Measurements from ENCODE around the gene SYPL1.
"Not testable (repeated sequence)": the region's sequence is repeated elsewhere in the genome, so short reads cannot be mapped to it uniquely, and the experiment has no call there.

The SYPL1 gene

GRCh38 chr7:106138776-106139175, 26.7 kb upstream of the SYPL1 start:
- Histone ChIP-seq H3K9ac (ENCODE audit: low read length in 2 of 2) (no peak overlapping the region), H3K9me3 (ENCODE audit: control insufficient read depth in 2 of 2, low read length in 2 of 2) (no peaks in the 10 kb centered on the region), H3K4me1 (ENCODE audit: control insufficient read depth, insufficient read depth, low read length) (peaks cover 22% of the 10 kb centered on the region), H3K27ac (ENCODE audit: low read length) (peak overlapping the region; percentile 50), H3K27me3 (ENCODE audit: control insufficient read depth in 1 of 2, insufficient read depth in 2 of 2, low read length in 2 of 2) (no peaks in the 10 kb centered on the region), H3K36me3 (ENCODE audit: control insufficient read depth in 2 of 2, insufficient read depth in 2 of 2, low read length in 2 of 2) (no peaks in the 10 kb centered on the region), H3K4me3 (ENCODE audit: low read length in 2 of 2) (no peak overlapping the region)

GRCh38 chr7:106138181-106138580, 26.1 kb upstream of the SYPL1 start:
- H3K9ac ChIP-seq (ENCODE audit: low read length in 2 of 2); H3K27me3 ChIP-seq (ENCODE audit: control insufficient read depth in 1 of 2, insufficient read depth in 2 of 2, low read length in 2 of 2); H3K27ac ChIP-seq (ENCODE audit: low read length); H3K36me3 ChIP-seq (ENCODE audit: control insufficient read depth in 2 of 2, insufficient read depth in 2 of 2, low read length in 2 of 2); H3K9me3 ChIP-seq (ENCODE audit: control insufficient read depth in 2 of 2, low read length in 2 of 2); H3K4me3 ChIP-seq (ENCODE audit: low read length in 2 of 2): not testable (repeated sequence)
- peaks cover 22% of the 10 kb centered on the region for H3K4me1 ChIP-seq (ENCODE audit: control insufficient read depth, insufficient read depth, low read length)

- no peak overlapping the region for H3K27ac ChIP-seq (ENCODE audit: low read length)
- H3K36me3 ChIP-seq (ENCODE audit: control insufficient read depth in 2 of 2, insufficient read depth in 2 of 2, low read length in 2 of 2): no peaks in the 10 kb centered on the region
- peaks cover 0 to 3% of the 10 kb centered on the region in 2 donors for H3K27me3 ChIP-seq (ENCODE audit: control insufficient read depth in 1 of 2, insufficient read depth in 2 of 2, low read length in 2 of 2)
- H3K4me3 ChIP-seq (ENCODE audit: low read length in 2 of 2): no peak overlapping the region
- no peak overlapping the region for H3K9ac ChIP-seq (ENCODE audit: low read length in 2 of 2)
- peaks cover 6% of the 10 kb centered on the region for H3K4me1 ChIP-seq (ENCODE audit: control insufficient read depth, insufficient read depth, low read length)
- H3K9me3 ChIP-seq (ENCODE audit: control insufficient read depth in 2 of 2, low read length in 2 of 2): no peaks in the 10 kb centered on the region
Measured at GRCh38 chr7:106134241-106134640, 22.1 kb upstream of the SYPL1 start.

- no peak overlapping the region for H3K4me3 ChIP-seq (ENCODE audit: low read length in 2 of 2)
- no peaks in the 10 kb centered on the region for H3K9me3 ChIP-seq (ENCODE audit: control insufficient read depth in 2 of 2, low read length in 2 of 2)
- H3K4me1 ChIP-seq (ENCODE audit: control insufficient read depth, insufficient read depth, low read length): peaks cover 5% of the 10 kb centered on the region
- H3K27ac ChIP-seq (ENCODE audit: low read length): no peak overlapping the region
- H3K9ac ChIP-seq (ENCODE audit: low read length in 2 of 2): no peak overlapping the region
- H3K27me3 ChIP-seq (ENCODE audit: control insufficient read depth in 1 of 2, insufficient read depth in 2 of 2, low read length in 2 of 2): peaks cover 0 to 3% of the 10 kb centered on the region in 2 donors
- no peaks in the 10 kb centered on the region for H3K36me3 ChIP-seq (ENCODE audit: control insufficient read depth in 2 of 2, insufficient read depth in 2 of 2, low read length in 2 of 2)
Measured at GRCh38 chr7:106129291-106129690, 17.2 kb upstream of the SYPL1 start.

- Histone ChIP-seq H3K36me3 (ENCODE audit: control insufficient read depth in 2 of 2, insufficient read depth in 2 of 2, low read length in 2 of 2) (no peaks in the 10 kb centered on the region), H3K9ac (ENCODE audit: low read length in 2 of 2) (no peak overlapping the region), H3K27me3 (ENCODE audit: control insufficient read depth in 1 of 2, insufficient read depth in 2 of 2, low read length in 2 of 2) (peaks cover 0 to 3% of the 10 kb centered on the region in 2 donors), H3K4me3 (ENCODE audit: low read length in 2 of 2) (no peak overlapping the region), H3K27ac (ENCODE audit: low read length) (no peak overlapping the region), H3K4me1 (ENCODE audit: control insufficient read depth, insufficient read depth, low read length) (peaks cover 5% of the 10 kb centered on the region), H3K9me3 (ENCODE audit: control insufficient read depth in 2 of 2, low read length in 2 of 2) (no peaks in the 10 kb centered on the region)
Measured at GRCh38 chr7:106128836-106129235, 16.7 kb upstream of the SYPL1 start.

GRCh38 chr7:106127984-106128780, 16.1 kb upstream of the SYPL1 start:
- Histone ChIP-seq H3K9me3 (ENCODE audit: control insufficient read depth in 2 of 2, low read length in 2 of 2) (no peaks in the 10 kb centered on the region), H3K4me3 (ENCODE audit: low read length in 2 of 2) (no peak overlapping the region), H3K27me3 (ENCODE audit: control insufficient read depth in 1 of 2, insufficient read depth in 2 of 2, low read length in 2 of 2) (peaks cover 0 to 3% of the 10 kb centered on the region in 2 donors), H3K9ac (ENCODE audit: low read length in 2 of 2) (no peak overlapping the region), H3K27ac (ENCODE audit: low read length) (no peak overlapping the region), H3K4me1 (ENCODE audit: control insufficient read depth, insufficient read depth, low read length) (peaks cover 5% of the 10 kb centered on the region), H3K36me3 (ENCODE audit: control insufficient read depth in 2 of 2, insufficient read depth in 2 of 2, low read length in 2 of 2) (no peaks in the 10 kb centered on the region)

GRCh38 chr7:106126170-106126938, 14.2 kb upstream of the SYPL1 start:
- H3K9me3 ChIP-seq (ENCODE audit: control insufficient read depth in 2 of 2, low read length in 2 of 2): no peaks in the 10 kb centered on the region
- no peak overlapping the region for H3K9ac ChIP-seq (ENCODE audit: low read length in 2 of 2)
- no peak overlapping the region for H3K4me3 ChIP-seq (ENCODE audit: low read length in 2 of 2)
- peaks cover 0 to 3% of the 10 kb centered on the region in 2 donors for H3K27me3 ChIP-seq (ENCODE audit: control insufficient read depth in 1 of 2, insufficient read depth in 2 of 2, low read length in 2 of 2)
- H3K27ac ChIP-seq (ENCODE audit: low read length): no peak overlapping the region
- no peaks in the 10 kb centered on the region for H3K36me3 ChIP-seq (ENCODE audit: control insufficient read depth in 2 of 2, insufficient read depth in 2 of 2, low read length in 2 of 2)
- H3K4me1 ChIP-seq (ENCODE audit: control insufficient read depth, insufficient read depth, low read length): peaks cover 10% of the 10 kb centered on the region

- H3K27me3 ChIP-seq (ENCODE audit: control insufficient read depth in 1 of 2, insufficient read depth in 2 of 2, low read length in 2 of 2): no peaks in the 10 kb centered on the region
- no peak overlapping the region for H3K9ac ChIP-seq (ENCODE audit: low read length in 2 of 2)
- no peak overlapping the region for H3K27ac ChIP-seq (ENCODE audit: low read length)
- peaks cover 13% of the 10 kb centered on the region for H3K4me1 ChIP-seq (ENCODE audit: control insufficient read depth, insufficient read depth, low read length)
- no peaks in the 10 kb centered on the region for H3K9me3 ChIP-seq (ENCODE audit: control insufficient read depth in 2 of 2, low read length in 2 of 2)
- H3K36me3 ChIP-seq (ENCODE audit: control insufficient read depth in 2 of 2, insufficient read depth in 2 of 2, low read length in 2 of 2): no peaks in the 10 kb centered on the region
- H3K4me3 ChIP-seq (ENCODE audit: low read length in 2 of 2): no peak overlapping the region
Measured at GRCh38 chr7:106125417-106125816, 13.3 kb upstream of the SYPL1 start.

- Histone ChIP-seq H3K27ac (ENCODE audit: low read length) (no peak overlapping the region), H3K4me3 (ENCODE audit: low read length in 2 of 2) (no peak overlapping the region), H3K4me1 (ENCODE audit: control insufficient read depth, insufficient read depth, low read length) (peaks cover 24% of the 10 kb centered on the region), H3K36me3 (ENCODE audit: control insufficient read depth in 2 of 2, insufficient read depth in 2 of 2, low read length in 2 of 2) (no peaks in the 10 kb centered on the region), H3K27me3 (ENCODE audit: control insufficient read depth in 1 of 2, insufficient read depth in 2 of 2, low read length in 2 of 2) (no peaks in the 10 kb centered on the region), H3K9ac (ENCODE audit: low read length in 2 of 2) (no peak overlapping the region), H3K9me3 (ENCODE audit: control insufficient read depth in 2 of 2, low read length in 2 of 2) (no peaks in the 10 kb centered on the region)
Measured at GRCh38 chr7:106124186-106124585, 12.1 kb upstream of the SYPL1 start.

- Histone ChIP-seq H3K9me3 (ENCODE audit: control insufficient read depth in 2 of 2, low read length in 2 of 2) (no peaks in the 10 kb centered on the region), H3K36me3 (ENCODE audit: control insufficient read depth in 2 of 2, insufficient read depth in 2 of 2, low read length in 2 of 2) (no peaks in the 10 kb centered on the region), H3K4me1 (ENCODE audit: control insufficient read depth, insufficient read depth, low read length) (peaks cover 32% of the 10 kb centered on the region), H3K27ac (ENCODE audit: low read length) (peak overlapping the region; percentile 18), H3K27me3 (ENCODE audit: control insufficient read depth in 1 of 2, insufficient read depth in 2 of 2, low read length in 2 of 2) (no peaks in the 10 kb centered on the region), H3K4me3 (ENCODE audit: low read length in 2 of 2) (no peak overlapping the region), H3K9ac (ENCODE audit: low read length in 2 of 2) (no peak overlapping the region)
Measured at GRCh38 chr7:106122713-106123112, 10.6 kb upstream of the SYPL1 start.

Measured in stomach smooth muscle (tissue), 2 donors.